Liver (tissue), 9 donors: ENCODE measurements around the gene ADGRV1. TPM values are rescaled to one million over a fixed set of nuclear protein-coding genes. Genes with fewer than 3 reads are reported as not detected.

Experiments
- DNase-seq: peaks from one replicate; pipeline ENCODE4 v3.0.0-alpha.2; 2017; ENCODE audit warnings: low spot score
- H3K27ac ChIP-seq, 2 donors: one replicate each; pipeline ENCODE4 v1.7.0; 2013; ENCODE audit warnings: inconsistent platforms in 2 of 2, low read length in 2 of 2, control low read depth in 1 of 2, low read depth in 1 of 2, mild to moderate bottlenecking in 1 of 2
- H3K27me3 ChIP-seq, 4 donors: one replicate each; pipeline versions ENCODE4 v1.6.1 to v1.7.0; 2013; ENCODE audit warnings: low read length in 3 of 4, inconsistent platforms in 1 of 4, mild to moderate bottlenecking in 1 of 4, moderate library complexity in 1 of 4; ENCODE audit not compliant: control insufficient read depth in 4 of 4, insufficient read depth in 4 of 4
- H3K36me3 ChIP-seq, 4 donors: one replicate each; pipeline versions ENCODE4 v1.6.1 to v1.7.0; 2013; ENCODE audit warnings: low read length in 3 of 4, mild to moderate bottlenecking in 3 of 4, low read depth in 1 of 4, moderate library complexity in 1 of 4; ENCODE audit not compliant: control insufficient read depth in 4 of 4, insufficient read depth in 3 of 4
- H3K4me1 ChIP-seq, 4 donors: one replicate each; pipeline versions ENCODE4 v1.6.1 to v1.7.0; 2013; ENCODE audit warnings: low read length in 3 of 4, mild to moderate bottlenecking in 3 of 4, moderate library complexity in 1 of 4; ENCODE audit not compliant: control insufficient read depth in 4 of 4, insufficient read depth in 4 of 4
- H3K4me3 ChIP-seq, 3 donors: one replicate each; pipeline versions ENCODE4 v1.6.1 to v1.7.0; 2013; ENCODE audit warnings: low read length in 3 of 3, control low read depth in 1 of 3, low read depth in 1 of 3, mild to moderate bottlenecking in 1 of 3
- H3K9ac ChIP-seq, 2 donors: one replicate each; pipeline ENCODE4 v1.7.0; 2013; ENCODE audit warnings: low read length in 2 of 2, mild to moderate bottlenecking in 2 of 2, moderate library complexity in 2 of 2, control low read depth in 1 of 2, low read depth in 1 of 2
- H3K9me3 ChIP-seq, 4 donors: one replicate each; pipeline versions ENCODE4 v1.6.1 to v1.7.0; 2013; ENCODE audit warnings: low read length in 3 of 4; ENCODE audit not compliant: control insufficient read depth in 4 of 4
- GABPA ChIP-seq, 2 donors: IDR thresholded peaks in 1 of 2; conservative IDR thresholded peaks in 1 of 2; 2 replicates each; pipeline ENCODE4 v1.6.1; 2016; ENCODE audit warnings: antibody characterized with exemption in 2 of 2, mild to moderate bottlenecking in 1 of 2, moderate library complexity in 1 of 2
- JUND ChIP-seq, 2 donors: IDR thresholded peaks; 2 replicates each; pipeline ENCODE4 v1.6.1; 2016; ENCODE audit warnings: antibody characterized with exemption in 2 of 2
- NR2F2 ChIP-seq: IDR thresholded peaks from 2 replicates; pipeline ENCODE4 v1.6.1; 2016; ENCODE audit warnings: antibody characterized with exemption
- RAD21 ChIP-seq, 2 donors: IDR thresholded peaks; 2 replicates each; pipeline ENCODE4 v1.6.1; 2016; ENCODE audit warnings: antibody characterized with exemption in 2 of 2, mild to moderate bottlenecking in 2 of 2
- RXRA ChIP-seq, 2 donors: IDR thresholded peaks; 2 replicates each; pipeline ENCODE4 v1.6.1; 2017 to 2018; ENCODE audit warnings: antibody characterized with exemption in 2 of 2, mild to moderate bottlenecking in 1 of 2
- TAF1 ChIP-seq: conservative IDR thresholded peaks from 2 replicates; pipeline ENCODE4 v1.6.1; 2016; ENCODE audit warnings: antibody characterized with exemption, mild to moderate bottlenecking
- YY1 ChIP-seq: IDR thresholded peaks from 2 replicates; pipeline ENCODE4 v1.6.1; 2016; ENCODE audit warnings: antibody characterized with exemption, mild to moderate bottlenecking
- WGBS: extraction: QIAGEN DNeasy Blood & Tissue Kit; methylation state at CpG from one replicate; pipeline ENCODE4 v1.1.7; 2013; 5-methylcytosine and 5-hydroxymethylcytosine counted together
- polyA plus RNA-seq, 2 donors: library from polyadenylated mRNA; stranded (reverse) in 1 of 2; unstranded in 1 of 2; fragments of 200-250 nt in 1 of 2; fragments of >200 nt in 1 of 2; fragmentation: Nextera tagmentation in 1 of 2; extraction: Ambion mirVana in 1 of 2; gene quantifications; one replicate each; pipeline versions ENCODE4 v1.2.1 to v1.2.3, GENCODE V29; 2013 to 2015
- total RNA-seq, 2 donors: library from RNA; depleted of rRNA; stranded (reverse); fragments of >200 nt; gene quantifications; one replicate each; pipeline ENCODE4 v1.2.3, GENCODE V29; 2014
- TF ChIP-seq, protein P1 (sequence below): IDR thresholded peaks from 2 replicates; pipeline ENCODE4 v1.6.1; 2016; ENCODE audit warnings: antibody characterized with exemption, mild to moderate bottlenecking
- TF ChIP-seq, protein P2 (sequence below): fragments of 150-350 bp; IDR thresholded peaks from 2 replicates; pipeline ENCODE4 v1.5.1; 2017; ENCODE audit warnings: improper control_type of control experiment, low read depth, low read length; ENCODE audit not compliant: missing input control
- TF ChIP-seq, protein P3 (sequence below): IDR thresholded peaks from 2 replicates; pipeline ENCODE4 v1.6.1; 2016; ENCODE audit warnings: antibody characterized with exemption
- TF ChIP-seq, protein P4 (sequence below): IDR thresholded peaks from 2 replicates; pipeline ENCODE4 v1.6.1; 2016; ENCODE audit warnings: antibody characterized with exemption
- donor health status: healthy.
- donor health status: healthy.
- donor health status: healthy.
- donor health status: healthy.
- donor health status: healthy.

Gene ADGRV1, protein sequence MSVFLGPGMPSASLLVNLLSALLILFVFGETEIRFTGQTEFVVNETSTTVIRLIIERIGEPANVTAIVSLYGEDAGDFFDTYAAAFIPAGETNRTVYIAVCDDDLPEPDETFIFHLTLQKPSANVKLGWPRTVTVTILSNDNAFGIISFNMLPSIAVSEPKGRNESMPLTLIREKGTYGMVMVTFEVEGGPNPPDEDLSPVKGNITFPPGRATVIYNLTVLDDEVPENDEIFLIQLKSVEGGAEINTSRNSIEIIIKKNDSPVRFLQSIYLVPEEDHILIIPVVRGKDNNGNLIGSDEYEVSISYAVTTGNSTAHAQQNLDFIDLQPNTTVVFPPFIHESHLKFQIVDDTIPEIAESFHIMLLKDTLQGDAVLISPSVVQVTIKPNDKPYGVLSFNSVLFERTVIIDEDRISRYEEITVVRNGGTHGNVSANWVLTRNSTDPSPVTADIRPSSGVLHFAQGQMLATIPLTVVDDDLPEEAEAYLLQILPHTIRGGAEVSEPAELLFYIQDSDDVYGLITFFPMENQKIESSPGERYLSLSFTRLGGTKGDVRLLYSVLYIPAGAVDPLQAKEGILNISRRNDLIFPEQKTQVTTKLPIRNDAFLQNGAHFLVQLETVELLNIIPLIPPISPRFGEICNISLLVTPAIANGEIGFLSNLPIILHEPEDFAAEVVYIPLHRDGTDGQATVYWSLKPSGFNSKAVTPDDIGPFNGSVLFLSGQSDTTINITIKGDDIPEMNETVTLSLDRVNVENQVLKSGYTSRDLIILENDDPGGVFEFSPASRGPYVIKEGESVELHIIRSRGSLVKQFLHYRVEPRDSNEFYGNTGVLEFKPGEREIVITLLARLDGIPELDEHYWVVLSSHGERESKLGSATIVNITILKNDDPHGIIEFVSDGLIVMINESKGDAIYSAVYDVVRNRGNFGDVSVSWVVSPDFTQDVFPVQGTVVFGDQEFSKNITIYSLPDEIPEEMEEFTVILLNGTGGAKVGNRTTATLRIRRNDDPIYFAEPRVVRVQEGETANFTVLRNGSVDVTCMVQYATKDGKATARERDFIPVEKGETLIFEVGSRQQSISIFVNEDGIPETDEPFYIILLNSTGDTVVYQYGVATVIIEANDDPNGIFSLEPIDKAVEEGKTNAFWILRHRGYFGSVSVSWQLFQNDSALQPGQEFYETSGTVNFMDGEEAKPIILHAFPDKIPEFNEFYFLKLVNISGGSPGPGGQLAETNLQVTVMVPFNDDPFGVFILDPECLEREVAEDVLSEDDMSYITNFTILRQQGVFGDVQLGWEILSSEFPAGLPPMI (N-terminal part only)
- total RNA-seq (10 to 100 TPM in 1 of 2 donors, 1 to 10 TPM in 1; 5.1 to 11.0 TPM), polyA plus RNA-seq (10 to 100 TPM in 1 of 2 donors, 1 to 10 TPM in 1; 8.2 to 15.5 TPM)

DNA sequence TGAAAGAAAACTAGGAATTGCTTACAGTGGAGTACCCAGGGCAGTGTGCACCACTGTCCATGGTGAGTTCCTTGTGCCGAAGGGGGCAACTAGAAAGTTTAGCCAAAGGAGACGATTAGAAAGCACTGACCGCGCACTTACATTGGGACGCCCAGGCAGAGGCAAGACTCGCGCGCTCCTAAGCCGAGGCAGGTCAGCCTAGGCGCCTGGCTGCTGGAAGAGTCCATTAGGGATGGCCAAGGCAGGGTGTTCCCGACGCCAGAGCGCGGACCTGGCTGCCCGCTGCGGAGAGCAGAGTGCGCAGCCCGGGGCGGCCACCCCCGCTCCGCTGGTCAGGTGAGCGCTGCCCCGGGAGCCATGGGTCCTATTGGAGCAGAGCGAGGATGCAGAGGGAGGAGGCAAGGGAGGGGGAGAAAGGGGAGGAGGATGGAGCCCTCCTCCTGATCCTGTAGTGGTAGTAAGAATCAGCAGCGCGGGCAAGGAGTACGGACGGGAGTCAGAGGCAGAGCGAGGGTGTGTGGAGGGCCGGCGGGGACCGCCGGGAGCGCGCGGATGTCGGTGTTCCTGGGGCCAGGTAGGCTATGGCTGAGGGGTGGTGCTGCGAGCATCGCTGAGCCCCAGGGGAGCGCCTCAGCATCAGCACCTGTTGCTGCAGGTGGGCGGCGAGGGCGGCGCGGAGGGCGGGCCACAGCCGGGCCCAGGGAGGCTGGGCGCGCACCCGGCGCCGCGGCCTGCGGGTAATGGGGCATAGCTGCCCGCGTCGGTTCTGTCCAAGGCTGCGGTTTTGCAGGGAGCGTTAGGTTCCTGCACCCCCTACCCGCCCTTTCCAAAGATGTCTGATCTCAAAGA, at the start of gene ADGRV1:
TSS of gene ADGRV1 (plus strand) at position 454 of the 849 bp plus-strand sequence. CDS start at position 553, 99 bp downstream.
- Histone ChIP-seq H3K4me1 (peaks cover 3 to 12% (median 11%) of the 10 kb centered on the region in 4 donors), H3K4me3 (peak within 1 kb of the TSS in 2 of 3 donors; percentile 39 to 49), H3K27ac (no peak within 1 kb of the TSS), H3K9me3 (peaks cover 0 to 3% (median 0%) of the 10 kb centered on the region in 4 donors), H3K27me3 (peaks cover 2 to 19% (median 4%) of the 10 kb centered on the region in 4 donors), H3K36me3 (no peaks in the 10 kb centered on the region), H3K9ac (no peak within 1 kb of the TSS)
- WGBS: 2% methylated on average over 60 of the region's 60 CpGs
- TF ChIP-seq RXRA (IDR thresholded peaks at IDR 0.05) (no peak), JUND (IDR thresholded peaks at IDR 0.05) (no peak), GABPA (IDR thresholded peaks at IDR 0.05 in 1 of 2, conservative IDR thresholded peaks at IDR 0.05 in 1 of 2) (no peak), RAD21 (IDR thresholded peaks at IDR 0.05) (no peak), TAF1 (no peak), YY1 (no peak), NR2F2 (no peak)
- TF ChIP-seq, protein P1, sequence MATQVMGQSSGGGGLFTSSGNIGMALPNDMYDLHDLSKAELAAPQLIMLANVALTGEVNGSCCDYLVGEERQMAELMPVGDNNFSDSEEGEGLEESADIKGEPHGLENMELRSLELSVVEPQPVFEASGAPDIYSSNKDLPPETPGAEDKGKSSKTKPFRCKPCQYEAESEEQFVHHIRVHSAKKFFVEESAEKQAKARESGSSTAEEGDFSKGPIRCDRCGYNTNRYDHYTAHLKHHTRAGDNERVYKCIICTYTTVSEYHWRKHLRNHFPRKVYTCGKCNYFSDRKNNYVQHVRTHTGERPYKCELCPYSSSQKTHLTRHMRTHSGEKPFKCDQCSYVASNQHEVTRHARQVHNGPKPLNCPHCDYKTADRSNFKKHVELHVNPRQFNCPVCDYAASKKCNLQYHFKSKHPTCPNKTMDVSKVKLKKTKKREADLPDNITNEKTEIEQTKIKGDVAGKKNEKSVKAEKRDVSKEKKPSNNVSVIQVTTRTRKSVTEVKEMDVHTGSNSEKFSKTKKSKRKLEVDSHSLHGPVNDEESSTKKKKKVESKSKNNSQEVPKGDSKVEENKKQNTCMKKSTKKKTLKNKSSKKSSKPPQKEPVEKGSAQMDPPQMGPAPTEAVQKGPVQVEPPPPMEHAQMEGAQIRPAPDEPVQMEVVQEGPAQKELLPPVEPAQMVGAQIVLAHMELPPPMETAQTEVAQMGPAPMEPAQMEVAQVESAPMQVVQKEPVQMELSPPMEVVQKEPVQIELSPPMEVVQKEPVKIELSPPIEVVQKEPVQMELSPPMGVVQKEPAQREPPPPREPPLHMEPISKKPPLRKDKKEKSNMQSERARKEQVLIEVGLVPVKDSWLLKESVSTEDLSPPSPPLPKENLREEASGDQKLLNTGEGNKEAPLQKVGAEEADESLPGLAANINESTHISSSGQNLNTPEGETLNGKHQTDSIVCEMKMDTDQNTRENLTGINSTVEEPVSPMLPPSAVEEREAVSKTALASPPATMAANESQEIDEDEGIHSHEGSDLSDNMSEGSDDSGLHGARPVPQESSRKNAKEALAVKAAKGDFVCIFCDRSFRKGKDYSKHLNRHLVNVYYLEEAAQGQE: no peak
- TF ChIP-seq, protein P2, sequence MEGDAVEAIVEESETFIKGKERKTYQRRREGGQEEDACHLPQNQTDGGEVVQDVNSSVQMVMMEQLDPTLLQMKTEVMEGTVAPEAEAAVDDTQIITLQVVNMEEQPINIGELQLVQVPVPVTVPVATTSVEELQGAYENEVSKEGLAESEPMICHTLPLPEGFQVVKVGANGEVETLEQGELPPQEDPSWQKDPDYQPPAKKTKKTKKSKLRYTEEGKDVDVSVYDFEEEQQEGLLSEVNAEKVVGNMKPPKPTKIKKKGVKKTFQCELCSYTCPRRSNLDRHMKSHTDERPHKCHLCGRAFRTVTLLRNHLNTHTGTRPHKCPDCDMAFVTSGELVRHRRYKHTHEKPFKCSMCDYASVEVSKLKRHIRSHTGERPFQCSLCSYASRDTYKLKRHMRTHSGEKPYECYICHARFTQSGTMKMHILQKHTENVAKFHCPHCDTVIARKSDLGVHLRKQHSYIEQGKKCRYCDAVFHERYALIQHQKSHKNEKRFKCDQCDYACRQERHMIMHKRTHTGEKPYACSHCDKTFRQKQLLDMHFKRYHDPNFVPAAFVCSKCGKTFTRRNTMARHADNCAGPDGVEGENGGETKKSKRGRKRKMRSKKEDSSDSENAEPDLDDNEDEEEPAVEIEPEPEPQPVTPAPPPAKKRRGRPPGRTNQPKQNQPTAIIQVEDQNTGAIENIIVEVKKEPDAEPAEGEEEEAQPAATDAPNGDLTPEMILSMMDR: no peak
- TF ChIP-seq, protein P3, sequence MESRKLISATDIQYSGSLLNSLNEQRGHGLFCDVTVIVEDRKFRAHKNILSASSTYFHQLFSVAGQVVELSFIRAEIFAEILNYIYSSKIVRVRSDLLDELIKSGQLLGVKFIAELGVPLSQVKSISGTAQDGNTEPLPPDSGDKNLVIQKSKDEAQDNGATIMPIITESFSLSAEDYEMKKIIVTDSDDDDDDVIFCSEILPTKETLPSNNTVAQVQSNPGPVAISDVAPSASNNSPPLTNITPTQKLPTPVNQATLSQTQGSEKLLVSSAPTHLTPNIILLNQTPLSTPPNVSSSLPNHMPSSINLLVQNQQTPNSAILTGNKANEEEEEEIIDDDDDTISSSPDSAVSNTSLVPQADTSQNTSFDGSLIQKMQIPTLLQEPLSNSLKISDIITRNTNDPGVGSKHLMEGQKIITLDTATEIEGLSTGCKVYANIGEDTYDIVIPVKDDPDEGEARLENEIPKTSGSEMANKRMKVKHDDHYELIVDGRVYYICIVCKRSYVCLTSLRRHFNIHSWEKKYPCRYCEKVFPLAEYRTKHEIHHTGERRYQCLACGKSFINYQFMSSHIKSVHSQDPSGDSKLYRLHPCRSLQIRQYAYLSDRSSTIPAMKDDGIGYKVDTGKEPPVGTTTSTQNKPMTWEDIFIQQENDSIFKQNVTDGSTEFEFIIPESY: no peak
- TF ChIP-seq, protein P4, sequence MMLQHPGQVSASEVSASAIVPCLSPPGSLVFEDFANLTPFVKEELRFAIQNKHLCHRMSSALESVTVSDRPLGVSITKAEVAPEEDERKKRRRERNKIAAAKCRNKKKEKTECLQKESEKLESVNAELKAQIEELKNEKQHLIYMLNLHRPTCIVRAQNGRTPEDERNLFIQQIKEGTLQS: no peak
- peak; percentile 38 for DNase-seq
